ENCODE results near the gene TAAR8.
A peak's percentile ranks its signal among the peaks of the same experiment; 100 is the strongest.
"Not testable (repeated sequence)": the region's sequence is repeated elsewhere in the genome, so short reads cannot be mapped to it uniquely, and the experiment has no call there.

The TAAR8 gene, protein sequence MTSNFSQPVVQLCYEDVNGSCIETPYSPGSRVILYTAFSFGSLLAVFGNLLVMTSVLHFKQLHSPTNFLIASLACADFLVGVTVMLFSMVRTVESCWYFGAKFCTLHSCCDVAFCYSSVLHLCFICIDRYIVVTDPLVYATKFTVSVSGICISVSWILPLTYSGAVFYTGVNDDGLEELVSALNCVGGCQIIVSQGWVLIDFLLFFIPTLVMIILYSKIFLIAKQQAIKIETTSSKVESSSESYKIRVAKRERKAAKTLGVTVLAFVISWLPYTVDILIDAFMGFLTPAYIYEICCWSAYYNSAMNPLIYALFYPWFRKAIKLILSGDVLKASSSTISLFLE

DNA sequence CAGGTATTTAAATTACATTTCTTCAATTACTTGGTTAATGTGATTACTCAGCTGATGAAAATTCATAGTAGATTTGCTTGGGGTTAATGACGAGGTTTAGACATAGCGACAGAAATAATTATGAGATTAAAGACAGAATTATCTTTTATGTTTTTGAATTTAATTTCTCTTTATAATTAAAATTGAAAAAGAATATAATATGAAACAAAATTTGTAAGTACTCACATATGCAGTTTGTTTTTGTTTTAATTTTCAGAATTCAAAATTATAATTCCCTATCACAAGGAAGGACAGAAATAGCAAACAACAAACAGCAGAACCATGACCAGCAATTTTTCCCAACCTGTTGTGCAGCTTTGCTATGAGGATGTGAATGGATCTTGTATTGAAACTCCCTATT, at the start of gene TAAR8:
Gene TAAR8 (plus strand): TSS at position 301 of the 400 bp plus-strand sequence. CDS start 21 bp downstream, at position 322.
- DNase-seq (ENCODE audit: low spot score), result no peak

DNA sequence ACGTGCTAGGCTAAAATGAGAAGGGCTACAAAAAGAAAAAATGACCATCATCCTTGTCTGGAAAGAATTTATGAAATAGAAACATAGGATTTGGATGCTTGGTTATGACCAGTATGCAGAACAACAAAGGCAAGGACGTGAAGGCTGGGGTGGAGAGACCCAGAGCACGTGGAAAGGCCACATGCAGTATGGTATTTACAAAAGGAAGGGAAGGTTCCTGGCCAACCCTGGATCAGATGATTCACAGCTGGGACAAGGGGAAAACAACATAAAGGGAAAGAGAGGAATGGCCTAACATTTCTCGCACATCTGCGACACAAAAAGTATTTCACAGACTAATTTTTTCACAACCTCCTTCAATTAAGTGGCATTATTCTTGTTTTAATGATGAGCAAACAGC, 47.7 kb upstream of the TAAR8 start:
- no peak for DNase-seq (ENCODE audit: low spot score)

DNA sequence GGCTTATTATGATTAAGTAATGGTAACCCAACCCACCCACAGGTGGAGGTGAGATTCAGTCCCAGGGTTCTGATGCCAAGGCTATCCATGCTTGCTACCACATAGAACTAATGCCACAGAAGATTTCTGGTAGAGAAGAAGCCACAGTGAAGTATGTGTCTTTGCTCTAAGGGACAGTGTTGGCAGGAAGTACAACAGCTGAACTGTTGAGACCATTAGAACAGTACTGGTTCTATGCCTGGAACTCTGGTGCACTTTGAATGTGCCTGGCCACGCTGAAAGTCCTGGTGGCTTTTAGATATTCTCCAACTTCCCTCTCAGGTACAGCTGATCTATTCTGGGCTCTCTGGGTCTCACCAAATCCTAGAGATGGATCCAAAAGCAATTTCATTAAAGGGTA, 47.3 kb upstream of the TAAR8 start:
- no peak for DNase-seq (ENCODE audit: low spot score)

DNA sequence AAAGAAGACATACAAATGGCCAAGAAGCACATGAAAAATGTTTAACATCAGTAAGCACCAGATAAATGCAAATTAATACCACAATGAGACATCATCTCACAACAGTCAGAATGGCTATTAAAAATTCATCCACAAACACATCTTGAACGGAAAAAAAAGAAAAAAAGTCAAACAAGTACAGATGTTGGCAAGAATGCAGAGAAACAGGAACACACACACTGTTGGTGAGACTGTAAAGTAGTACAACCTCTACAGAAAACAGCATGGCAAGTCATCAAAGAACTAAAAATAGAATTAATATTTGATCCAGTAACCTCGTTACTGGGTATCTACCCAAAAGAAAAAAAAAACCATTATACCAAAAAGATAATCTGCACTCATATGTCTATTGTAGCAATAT, 46.0 kb upstream of the TAAR8 start:
- DNase-seq (ENCODE audit: low spot score), result peak; percentile 40

DNA sequence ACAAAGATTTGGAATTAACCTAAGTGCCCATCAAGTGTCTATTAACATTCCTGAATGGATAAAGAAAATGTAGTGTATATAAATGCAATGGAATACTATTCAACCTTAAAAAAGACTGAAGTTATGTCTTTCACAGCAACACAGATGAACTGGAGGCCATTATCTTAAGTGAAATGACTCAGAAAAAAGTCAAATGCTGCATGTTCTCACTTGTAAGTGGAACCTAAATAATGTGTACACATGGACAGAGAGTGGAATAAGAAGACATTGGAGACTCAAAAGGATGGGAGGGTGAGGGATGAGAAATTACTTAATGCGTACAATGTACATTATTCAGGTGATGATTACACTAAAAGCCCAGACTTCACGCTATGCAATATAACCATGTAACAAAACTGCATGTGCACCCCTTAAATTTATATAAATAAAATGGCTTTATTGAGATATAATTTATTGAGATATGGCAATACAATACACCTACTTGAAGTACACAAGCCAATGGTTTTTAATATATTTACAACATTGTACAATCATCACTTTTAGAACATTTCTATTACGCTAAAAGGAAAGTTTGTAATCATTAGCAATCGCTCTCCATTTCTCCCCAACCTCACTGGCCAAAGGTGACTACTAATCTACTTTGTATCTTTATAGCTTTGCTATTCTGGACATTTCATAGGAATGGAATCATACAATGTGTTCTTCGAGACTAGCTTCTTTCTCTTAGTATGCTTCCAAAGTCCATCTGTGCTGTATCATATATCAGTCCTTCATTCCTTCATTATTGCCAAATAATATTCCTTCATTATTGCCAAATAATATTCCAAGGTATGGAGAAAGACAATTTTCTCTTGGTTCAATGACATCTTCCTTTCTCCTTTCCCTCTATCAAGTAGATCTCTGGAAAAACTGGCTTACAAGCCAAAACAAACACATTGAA, 45.3 kb upstream of the TAAR8 start:
- DNase-seq (ENCODE audit: low spot score), result no peak

DNA sequence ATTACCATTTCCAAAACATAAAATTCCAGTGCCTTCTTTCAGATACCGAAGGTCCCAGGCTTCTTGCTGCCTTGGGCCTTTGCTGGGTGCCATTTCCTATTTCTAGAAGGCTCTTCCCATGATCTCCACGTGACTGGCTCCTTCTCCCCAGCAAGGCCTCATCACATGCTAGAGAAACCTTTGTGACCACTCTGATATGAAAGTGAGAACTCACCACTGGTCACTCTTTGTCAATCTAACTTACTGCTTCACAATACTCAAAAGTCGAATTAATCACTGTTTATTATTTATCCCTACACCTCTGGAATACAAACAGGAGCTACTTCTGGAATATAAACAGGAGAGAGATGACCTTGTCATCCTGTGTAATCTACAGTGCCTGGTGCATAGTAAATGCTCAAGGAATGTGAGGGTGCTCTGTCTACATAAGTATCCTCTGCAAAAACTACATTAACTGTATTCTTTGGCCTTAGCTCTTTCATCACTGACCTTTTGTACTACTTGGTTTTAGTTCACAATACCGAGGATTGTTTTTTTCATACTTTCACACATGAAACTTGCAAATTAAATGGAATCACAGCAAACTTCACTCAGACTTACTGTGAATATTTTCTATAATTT, 41.2 kb upstream of the TAAR8 start:
- DNase-seq (ENCODE audit: low spot score), result peak; percentile 33

DNA sequence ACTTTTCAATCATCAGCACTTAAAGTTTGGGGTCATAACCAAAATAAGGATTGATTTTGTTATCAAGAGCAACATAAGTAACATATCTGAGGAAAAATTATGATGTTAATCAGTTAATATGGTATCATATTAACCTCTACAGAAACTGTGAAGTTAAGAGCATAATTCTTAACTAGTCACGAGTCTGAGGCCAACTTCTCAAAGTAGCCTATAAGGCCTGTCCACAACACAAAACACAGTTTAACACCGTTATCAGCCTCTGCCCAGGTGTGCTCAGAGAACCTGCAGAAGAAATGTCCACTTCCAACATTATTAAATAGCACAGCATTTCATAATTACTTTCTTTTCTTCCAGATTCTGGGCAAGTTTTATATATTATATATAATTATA, 40.6 kb upstream of the TAAR8 start:
- DNase-seq (ENCODE audit: low spot score), result peak; percentile 41

DNA sequence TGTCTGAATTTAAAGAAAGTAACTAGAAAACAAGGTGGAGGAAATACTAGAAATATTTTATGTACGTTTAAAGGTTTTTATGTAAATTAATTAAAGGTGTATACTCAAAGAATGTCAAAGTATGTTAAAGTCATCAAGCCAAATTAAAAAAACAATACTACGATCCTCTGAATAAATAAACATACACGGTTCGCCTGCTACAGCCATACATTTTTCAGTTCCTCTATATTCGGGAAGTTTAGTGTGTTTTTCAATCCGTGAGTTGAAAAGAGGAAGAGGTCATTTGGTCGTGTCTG, 40.2 kb upstream of the TAAR8 start:
- DNase-seq (ENCODE audit: low spot score), result no peak

DNA sequence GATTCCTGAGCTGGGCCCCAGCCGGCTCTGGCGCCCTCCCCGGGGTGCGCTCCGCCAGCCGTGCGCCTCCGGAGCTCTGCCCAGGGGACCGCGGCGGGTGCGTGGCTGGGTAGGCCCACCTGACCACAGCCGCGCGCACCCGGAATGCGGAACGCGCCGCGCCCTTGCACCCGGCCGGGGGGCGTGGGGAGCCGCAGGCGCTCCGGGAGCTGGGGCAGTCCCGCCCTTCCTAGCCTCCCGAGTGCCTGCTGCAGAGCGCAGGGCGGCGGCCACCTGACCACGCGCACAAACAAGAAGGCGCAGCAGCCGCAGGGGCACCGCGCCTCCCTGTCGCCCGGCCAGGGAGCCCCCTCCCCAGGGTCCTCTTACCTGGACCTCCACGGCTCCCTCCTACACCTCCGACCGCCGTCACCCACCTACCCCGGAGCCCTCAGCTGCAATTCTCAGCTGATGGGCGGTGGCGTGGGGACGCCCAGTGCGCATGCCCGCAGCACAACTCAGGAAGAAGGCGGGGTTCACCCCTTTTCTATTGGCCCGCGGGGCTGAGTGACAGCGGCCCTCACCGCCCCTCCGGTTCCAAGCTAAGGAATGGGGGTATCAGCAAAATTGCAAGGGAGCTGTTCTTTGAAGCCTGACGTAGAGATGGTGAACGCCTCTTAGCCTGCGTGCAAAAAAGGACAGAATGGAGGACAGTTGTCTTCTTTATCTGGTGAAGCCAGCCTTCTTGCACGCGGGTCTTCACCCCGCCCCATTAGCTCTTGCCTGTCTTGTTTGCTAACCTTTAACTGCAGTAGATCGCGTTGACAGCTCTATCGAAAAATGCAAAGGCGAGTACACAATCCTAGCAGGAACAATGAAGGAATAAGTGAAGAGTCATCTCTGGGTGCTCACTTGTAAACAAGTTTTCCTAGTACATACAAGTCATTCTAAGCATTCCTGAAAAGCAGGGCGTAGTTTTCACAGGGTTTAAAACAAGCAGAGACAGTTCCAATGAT, 39.5 kb upstream of the TAAR8 start, which contains the start of gene STX7:
Gene STX7 (minus strand): TSS at position 479 of the 995 bp plus-strand sequence. CDS start 9,586 bp downstream, outside the sequence.
- DNase-seq (ENCODE audit: low spot score), result peak; percentile 95

DNA sequence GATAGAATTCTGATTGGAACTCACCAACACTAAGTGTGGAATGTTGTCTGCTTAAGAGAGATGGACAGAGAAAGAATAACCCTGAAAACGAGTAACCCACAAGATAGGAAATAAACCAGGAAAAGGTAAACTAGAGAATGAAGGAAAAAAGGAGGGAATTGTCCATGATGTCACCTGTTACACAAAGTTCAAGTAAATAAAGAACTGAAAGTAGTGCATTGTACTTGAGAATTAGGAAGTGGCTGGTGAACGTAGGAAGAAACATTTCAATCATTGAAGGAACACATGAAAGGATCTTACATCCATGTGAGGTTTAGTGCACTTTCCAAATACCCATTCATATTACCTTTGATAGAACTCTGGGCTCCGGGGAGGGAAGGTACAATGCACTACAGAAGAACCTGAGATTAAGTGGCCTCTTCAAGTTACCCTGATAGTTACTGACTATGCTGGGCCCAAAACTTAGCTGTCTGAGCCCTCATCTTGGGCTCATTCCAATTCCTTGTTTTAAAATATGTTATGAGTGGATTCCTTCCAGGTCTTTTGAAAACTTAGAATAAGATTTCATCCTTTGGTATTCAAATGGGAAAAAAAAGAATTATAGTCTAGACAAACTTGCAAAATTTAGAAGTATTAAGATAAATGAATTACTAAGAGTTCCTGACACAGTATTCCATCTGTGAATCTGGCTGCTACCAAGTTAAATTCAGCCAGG, 38.5 kb upstream of the TAAR8 start:
- peak; percentile 47 for DNase-seq (ENCODE audit: low spot score)

DNA sequence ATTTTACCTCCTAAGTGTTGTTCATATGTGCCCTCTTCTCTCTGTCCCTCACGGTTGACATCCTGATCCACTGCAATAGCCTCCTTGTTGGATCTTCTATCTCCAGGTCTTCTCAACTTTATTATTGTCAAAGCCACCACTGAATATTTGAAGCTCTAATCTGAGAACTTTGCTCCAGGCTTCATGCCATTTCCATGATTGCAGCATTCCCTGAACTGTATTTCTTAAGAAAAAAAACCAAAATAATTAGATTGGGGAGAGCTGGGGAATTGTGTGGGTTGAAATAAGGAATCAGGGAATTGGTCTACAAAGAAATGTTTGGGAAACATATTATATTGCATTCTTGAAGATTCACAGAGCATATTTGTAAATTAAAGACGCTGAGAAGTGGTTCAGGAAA, 37.1 kb upstream of the TAAR8 start:
- DNase-seq (ENCODE audit: low spot score), result no peak

DNA sequence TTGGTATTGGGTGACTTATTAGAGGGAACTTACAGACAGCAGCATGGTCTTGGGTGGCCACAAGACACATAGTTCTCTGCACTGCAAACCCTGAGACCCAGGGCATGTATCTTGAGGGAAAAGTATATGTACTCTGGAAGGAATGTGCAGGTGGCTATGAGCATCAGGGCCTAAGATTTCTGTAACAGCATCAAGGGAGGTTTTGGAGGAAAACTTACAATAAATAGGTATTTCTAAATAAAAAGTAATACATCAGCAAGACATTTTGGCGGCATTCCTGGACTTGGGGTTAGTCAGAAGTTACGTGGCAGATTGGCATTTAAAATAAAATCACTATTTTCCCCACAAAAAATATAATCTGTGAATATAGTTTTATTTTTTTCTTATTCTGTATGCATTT, 31.5 kb upstream of the TAAR8 start:
- DNase-seq (ENCODE audit: low spot score), result no peak

DNA sequence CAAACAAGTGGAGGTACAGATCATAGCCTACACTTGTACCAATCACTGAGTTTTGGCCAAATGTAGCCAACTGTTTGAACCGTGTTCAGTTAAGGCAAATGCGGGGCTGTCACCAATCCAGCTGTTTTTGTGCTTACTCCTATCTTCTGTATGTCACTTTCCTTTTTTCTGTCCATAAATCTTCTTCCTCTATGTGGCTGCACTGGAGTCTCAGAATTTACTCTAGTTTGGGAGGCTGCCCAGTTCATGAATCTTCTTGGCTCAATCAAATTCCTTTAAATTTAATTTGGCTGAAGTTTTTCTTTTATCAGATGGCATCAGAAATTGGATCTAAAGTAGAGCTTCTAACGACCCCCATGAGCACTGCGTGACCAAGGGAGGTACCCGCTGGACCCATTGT, 27.8 kb upstream of the TAAR8 start:
- no peak for DNase-seq (ENCODE audit: low spot score)

DNA sequence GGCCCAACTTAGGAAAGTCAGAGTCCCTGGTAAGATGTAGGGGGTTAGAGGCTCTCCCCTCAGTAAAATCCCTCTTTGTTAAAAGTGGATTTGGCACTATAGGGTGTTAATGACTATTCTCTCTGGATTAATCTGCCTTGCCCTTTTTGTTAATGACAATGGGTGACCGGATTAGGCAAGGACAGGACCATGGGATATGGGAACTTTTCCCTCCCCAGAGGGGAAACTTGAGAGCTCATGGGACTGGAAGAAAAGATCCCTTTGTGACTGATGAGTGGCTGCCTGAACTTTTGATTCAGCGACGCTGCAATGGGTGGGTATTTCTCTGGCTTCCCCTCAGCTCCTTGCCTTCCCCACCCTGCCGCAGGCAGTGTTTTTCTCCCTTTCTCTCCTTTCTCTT, 26.6 kb upstream of the TAAR8 start:
- DNase-seq (ENCODE audit: low spot score), result no peak

DNA sequence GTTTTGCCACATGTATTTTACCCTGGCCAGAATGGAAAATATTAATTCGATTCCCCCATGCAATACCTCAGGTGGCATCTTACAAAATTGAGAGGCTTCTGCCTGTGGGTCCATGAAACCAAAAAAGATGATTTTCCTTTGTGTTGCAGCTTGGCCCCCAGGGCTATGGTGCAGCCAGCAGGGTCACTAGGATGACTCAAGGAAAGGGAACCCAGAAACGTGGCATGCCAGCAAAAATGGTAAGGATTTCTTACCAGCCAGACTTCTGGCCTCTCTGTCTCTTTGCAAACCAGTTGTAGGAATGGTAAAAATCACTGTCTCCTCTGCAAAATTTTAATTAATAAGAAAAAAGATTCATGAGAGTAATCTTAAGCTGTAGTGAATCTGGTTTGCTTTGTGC, 26.0 kb upstream of the TAAR8 start:
- no peak for DNase-seq (ENCODE audit: low spot score)

DNA sequence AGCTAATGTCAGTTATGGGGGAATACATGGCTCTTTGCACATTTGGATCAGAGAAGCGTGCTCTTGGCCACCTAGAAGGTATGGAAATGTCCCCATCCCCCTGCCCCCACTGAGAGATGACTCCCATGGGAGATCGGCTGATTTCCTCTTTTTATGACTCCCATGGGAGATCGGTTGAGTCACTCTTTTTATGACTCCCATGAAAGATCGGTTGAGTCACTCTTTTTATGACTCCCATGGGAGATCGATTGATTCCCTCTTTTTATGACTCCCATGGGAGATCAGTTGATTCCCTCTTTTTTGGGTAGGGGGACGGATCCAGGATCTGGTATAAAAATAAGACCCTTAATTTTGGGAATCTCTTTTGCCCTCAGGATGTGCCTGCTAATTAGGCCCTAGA, 24.7 kb upstream of the TAAR8 start:
- DNase-seq (ENCODE audit: low spot score), result no peak

DNA sequence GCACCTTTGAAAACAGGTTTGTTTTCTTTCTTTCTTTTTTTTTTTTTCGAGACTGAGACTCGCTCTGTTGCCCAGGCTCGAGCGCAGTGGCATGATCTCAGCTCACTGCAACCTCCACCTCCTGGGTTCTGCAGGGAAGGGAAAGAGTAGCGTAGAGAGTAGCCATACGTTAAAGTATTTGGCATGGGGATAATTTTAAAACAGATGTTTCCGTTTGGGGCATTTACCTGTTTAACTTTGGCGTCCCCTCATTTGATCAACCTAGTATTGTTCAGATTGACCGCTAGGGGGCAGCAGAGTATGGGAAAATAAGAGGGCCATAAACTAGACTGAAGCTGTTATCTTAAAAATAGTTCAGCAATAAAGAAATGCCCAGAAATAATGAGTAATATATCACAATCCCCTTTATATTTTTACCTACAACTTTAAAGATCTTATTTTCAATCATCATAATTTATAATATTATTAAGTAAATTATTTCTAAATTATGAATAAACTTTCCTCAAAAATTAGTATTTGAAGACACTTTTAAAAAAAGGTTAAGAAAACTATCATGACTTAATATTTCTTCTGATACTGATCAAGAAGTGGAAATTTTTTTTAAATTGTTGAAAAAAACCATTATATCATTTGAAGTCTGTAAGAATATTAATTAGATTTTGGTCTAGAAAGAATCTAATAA, 22.0 kb upstream of the TAAR8 start:
- peak; percentile 85 for DNase-seq (ENCODE audit: low spot score)

DNA sequence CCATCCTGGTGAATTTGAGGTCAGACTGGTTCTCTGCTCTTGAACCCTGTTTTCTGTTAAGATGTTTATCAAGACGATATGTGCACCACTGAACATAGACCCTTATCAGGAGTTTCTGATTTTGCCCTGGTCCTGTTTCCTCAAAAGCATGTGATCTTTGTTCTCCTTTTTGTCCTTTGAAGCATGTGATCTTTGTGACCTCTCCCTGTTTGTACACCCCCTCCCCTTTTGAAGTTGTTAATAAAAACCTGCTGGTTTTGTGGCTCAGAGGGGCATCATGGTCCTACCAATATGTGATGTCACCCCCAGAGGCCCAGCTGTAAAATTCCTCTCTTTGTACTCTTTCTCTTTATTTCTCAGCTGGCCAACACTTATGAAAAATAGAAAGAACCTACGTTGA, 17.9 kb upstream of the TAAR8 start:
- not testable (repeated sequence) for DNase-seq (ENCODE audit: low spot score)

DNA sequence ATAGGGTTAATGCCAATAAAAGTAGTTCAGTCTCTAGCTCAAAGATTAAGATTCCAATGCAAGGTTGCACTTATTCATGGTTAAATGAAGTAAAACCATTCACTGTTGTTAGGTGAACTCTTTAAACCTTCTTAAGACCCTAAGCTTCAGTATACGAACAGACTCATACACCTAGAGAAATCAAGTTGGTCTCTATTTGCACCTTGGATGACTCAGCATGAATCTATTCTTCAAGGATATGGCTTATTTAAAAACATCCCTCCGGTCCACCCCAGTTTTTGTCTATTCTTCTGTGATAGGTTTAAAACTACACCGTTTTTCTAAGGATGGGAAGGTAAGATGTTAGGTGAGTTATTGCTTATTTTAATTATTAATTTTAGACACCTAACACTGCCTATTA, 15.3 kb upstream of the TAAR8 start:
- DNase-seq (ENCODE audit: low spot score), result no peak

DNA sequence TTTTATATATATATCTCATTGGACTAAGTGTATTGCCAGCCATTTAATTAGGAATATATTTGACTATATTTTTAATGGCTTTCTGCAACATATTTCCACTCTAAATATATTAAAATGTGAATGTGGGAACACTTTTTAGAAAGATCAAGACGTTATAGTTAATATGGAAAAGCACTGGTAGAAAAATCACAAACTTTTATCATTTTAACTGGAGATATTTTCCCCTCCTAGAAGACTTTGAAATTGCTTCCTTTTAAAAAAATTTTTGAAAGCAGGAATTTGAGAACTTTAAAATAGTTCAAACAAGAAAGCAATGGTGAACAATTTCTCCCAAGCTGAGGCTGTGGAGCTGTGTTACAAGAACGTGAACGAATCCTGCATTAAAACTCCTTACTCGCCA, 14.5 kb upstream of the TAAR8 start, which contains the start of gene TAAR9:
Gene TAAR9 (plus strand): TSS at position 301 of the 400 bp plus-strand sequence. CDS start 13 bp downstream, at position 314.
- DNase-seq (ENCODE audit: low spot score), result no peak

Data from NAMALWA (cell line).